HT-29 (cell line): ENCODE results near the gene PLSCR1. TPM values are rescaled to one million over a fixed set of nuclear protein-coding genes. Genes with fewer than 3 reads are reported as not detected.
A peak's percentile ranks its signal among the peaks of the same experiment; 100 is the strongest.

ENCODE experiments used
- DNase-seq: peaks from one replicate; pipeline ENCODE4 v3.0.0-alpha.2; 2015; ENCODE audit warnings: low spot score
- total RNA-seq: library from RNA; depleted of rRNA; stranded (reverse); fragments of >200 nt; shearing (Covaris generic); gene quantifications from 2 replicates; pipeline ENCODE4 v1.2.3, GENCODE V29; 2014; rRNA removed

Gene PLSCR1
- 83.2 and 83.9 TPM in 2 replicates for total RNA-seq

DNA sequence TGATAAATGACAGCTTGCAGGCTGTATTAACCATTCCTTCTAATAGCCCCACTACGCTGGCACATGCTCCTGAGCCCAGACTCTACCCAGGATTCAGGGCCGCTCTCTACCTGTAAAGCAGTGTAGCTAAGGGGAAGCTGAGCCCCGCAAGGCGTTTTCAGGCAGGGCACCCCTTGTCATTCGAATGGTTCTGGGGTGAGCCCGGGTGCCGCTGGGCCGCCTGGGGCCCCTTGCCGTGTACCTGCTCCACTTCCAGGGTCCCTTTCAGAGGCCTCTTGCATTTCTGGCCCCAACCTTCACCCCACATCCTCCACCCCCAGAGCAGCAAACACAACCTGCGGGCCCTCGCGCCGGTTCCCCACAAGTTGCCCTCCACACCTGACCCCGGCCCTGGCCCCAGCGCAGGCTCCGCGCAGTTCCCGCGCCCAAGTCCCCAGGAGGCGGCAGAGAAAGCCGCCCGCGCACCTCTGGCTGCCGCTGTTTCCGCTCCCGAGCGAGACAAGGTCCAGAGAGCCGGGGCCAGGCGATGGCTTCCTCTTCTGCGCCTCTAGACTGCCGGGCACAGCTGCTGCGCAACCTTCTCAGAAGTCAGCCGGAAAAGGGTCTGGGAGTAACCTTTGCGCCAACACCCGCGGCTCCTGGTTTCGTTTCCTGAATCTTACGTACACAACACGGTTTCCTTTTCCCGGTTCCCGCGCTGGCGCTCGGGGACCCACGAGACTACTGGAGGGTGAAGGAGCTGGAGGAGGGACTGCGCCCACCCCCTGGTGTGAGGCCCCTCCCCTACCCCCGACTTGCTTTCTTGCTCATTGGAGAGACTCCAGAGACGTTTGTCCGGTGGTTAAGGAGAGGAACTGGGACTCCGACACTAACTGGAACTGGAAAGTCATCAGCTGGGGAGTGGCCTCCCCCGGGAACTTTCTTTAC is at the start of gene PLSCR1:
TSS of gene PLSCR1 (minus strand) at position 606 of the 927 bp plus-strand sequence. CDS start 8,055 bp downstream, outside the sequence.
- DNase-seq, result peak; percentile 98

DNA sequence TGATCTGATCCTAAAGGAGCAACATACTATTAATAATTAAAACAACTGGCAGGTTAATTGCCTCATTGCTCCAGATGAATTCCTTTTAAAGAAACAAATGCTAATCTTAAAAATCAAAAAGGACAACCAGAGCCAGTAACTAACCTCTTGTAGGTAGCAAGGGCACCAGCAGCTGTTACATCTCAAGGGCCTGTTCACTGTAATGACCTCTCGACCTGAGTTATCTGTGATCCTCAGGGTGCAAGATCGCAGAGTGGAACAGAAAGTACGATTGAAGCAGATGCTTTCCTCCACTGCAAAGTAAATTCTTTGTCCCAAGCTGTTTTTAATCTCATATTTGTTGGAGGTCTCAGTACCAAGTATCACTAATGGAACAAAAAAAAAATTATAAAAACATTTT is 49.4 kb upstream of the PLSCR1 start:
- no peak for DNase-seq

DNA sequence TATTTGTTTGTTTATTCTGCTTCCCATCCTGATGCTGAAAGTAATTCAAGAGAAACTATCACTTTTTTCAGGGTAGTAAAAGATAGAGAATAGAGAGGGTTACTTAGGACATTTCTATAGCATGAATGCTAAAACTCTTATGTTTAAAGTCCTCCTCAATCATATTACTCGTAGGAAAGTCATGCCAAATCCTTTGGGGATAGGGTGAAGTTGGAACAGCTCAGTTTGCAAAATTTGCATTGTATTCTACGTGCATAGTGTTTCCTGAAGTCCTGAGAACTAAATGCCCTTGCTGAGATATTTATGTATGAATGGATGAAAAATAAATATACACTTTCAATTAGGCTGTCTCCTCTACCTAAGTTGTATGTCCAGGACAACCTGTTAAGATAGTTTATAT is 46.1 kb upstream of the PLSCR1 start:
- no peak for DNase-seq

DNA sequence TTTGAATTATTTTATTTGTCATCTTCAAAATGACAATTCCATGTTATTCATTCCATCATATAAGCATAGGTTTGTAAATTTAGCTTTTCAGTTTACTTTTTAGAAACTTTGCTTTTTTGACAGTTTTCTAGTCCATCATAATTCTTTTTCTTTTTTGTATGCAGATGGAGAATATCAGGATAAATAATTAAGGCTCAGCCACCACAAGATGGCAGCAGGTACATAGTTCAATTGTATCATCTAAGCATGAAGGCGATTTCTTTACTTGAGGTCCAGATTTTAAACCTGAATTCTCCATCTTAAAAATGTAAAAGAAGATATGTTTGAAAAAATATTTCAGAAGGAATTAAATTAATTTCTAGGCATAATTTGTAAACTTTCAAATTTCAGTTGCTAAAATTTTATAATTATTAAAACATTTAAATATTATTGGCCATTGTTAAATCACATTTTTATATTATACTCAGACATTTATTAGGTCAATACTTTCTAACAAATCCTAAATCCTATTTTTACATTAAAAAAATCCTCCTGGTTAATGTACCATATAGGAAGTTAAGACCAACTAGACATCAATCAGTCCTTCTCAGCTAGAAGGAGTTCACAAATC is 45.6 kb upstream of the PLSCR1 start:
- DNase-seq, result peak; percentile 78

GRCh38 chr3:146585156-146585555 is 40.7 kb upstream of the PLSCR1 start:
- no peak for DNase-seq

GRCh38 chr3:146581951-146582467 is 37.6 kb upstream of the PLSCR1 start:
- DNase-seq, result no peak

DNA sequence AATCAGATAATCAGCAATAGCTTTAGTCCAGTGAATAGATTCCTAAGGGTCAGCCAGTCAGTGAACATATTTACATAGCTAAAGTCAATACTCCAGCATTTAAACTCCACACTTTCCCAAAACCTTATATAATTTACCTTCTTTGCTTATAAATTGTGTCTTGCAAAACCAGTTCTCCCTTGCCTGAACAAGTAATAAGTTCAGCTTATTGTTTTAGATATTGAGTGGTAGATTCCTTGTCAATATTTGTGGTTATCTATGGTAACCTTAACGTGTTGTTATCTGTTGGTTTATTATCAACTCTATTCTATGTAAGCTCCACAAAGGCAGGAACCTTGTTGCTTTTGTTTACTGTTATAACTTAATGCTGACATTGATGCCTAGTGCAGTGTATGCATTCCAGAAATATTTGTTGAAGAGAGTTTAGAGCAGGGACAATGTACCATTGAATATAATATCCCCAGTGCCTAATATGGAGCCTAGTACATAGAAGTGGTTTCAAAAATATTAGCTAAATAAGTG is 36.7 kb upstream of the PLSCR1 start:
- DNase-seq, result peak; percentile 39

DNA sequence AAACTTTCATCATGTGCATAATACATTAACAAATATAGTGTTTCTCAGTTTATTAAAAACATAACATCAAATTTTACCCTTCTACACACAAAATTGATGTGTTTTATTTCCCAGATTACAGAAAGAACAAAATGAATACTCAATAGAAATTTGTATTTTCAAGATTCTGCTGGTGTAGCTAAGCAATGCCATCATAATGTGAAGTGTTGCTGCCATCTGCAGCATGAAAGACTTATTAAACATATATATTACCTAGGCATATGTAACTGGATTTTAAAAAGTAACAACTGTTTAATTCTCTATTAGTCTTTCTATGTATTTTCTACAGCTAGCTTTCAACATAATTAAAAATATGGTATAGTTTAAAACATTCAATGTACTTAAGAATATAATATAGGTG is 33.3 kb upstream of the PLSCR1 start:
- DNase-seq, result peak; percentile 77

- no peak for DNase-seq
Measured at GRCh38 chr3:146575636-146576035, 31.2 kb upstream of the PLSCR1 start.

- DNase-seq, result no peak
Measured at GRCh38 chr3:146574173-146574572, 29.8 kb upstream of the PLSCR1 start.

- DNase-seq, result no peak
Measured at GRCh38 chr3:146569314-146569713, 24.9 kb upstream of the PLSCR1 start.

- no peak for DNase-seq
Measured at GRCh38 chr3:146566138-146566537, 21.7 kb upstream of the PLSCR1 start.

DNA sequence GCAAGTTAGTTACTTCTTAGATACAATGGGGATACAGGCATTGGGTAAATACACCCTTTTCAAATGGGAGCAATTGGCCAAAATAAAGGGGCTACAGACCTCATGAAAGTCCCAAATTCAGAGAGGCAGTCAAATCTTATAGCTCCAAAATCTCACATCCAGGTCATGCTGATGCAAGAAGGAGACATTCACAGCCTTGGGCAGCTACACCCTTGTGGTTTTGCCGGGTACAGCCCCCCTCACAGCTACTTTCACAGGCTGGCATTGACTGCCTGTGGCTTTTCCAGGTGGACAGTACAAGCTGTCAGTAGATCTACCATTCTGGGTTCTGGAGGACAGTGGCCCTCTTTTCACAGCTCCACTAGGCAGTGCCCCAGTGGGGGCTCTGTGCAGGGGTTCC is 17.5 kb upstream of the PLSCR1 start:
- DNase-seq, result no peak

GRCh38 chr3:146561463-146561862 is 17.1 kb upstream of the PLSCR1 start:
- no peak for DNase-seq

GRCh38 chr3:146560678-146561077 is 16.3 kb upstream of the PLSCR1 start:
- DNase-seq, result no peak

GRCh38 chr3:146559388-146559787 is 15.0 kb upstream of the PLSCR1 start:
- DNase-seq, result no peak

DNA sequence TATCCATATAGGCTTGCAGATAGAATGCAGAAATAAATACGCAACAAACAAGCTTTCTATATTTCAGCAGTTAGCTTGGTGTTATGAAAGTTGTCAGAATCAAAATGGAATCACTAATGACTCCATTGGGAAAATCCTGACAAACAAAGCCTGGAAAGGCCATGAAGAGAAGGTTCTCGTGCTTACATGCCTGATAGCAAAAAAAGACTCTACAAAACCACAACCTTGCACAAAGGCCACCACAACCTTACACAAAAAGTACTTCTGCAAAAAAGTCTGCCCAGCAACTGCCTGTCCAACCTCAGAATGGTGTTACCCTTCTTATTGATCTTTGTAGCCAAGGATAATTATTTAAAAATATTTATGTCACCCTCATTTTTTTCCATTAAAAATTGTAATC is 14.4 kb upstream of the PLSCR1 start:
- no peak for DNase-seq

- DNase-seq, result no peak
Measured at GRCh38 chr3:146557745-146558144, 13.3 kb upstream of the PLSCR1 start.

DNA sequence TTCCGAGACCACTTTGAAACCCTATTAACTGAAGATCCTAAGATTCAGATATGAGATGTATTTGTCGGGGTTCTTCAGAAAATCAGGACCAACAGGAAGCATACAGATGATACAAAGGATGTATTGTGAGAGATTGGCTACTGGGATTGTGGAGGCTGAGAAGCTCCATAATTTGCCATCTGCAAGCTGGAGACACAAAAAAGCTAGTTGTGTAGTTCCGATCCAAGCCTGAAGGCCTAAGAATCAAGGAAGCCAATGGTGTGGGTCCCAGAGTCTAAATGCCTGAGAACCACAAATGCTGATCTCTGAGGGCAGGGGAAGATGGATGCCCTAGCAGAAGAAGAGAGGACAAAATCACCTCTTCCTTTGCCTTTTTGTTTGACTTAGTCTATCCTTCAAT is 10.9 kb upstream of the PLSCR1 start:
- no peak for DNase-seq

- DNase-seq, result no peak
Measured at GRCh38 chr3:146554151-146554760, 9.8 kb upstream of the PLSCR1 start.

DNA sequence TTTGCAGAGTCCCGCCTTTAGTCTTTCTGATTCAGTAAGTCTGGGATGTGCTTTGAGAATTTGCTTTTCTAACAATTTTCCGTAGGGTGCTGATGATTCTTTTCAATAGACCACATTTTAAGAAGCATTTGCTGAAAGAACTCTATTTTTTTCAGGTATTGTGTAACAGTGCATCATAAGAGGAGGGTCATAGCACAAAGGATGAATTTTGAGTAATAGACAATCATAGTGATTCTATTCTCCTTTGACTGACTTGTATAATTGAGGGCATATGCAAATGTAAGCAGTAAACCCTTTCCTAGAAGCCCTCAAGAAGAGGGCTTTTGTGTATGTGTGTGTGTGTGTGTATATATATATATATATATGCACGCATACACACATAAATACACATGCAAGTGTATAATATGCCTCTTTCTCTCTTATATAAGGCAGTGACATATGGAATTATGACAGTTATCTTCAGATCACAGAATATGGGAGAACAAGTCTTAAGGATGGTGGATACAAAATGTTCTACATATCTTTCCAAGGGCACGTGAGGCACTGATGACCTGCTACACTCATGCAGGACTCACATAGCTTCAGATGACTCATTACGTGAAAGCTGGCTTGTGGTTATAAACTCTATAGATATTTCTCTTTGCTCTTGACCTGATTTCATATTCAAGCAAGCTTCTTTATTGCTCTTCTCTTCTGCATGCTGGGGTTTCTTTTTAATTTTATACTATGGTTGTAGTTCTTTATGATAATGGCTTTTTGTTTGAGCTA is 6.5 kb upstream of the PLSCR1 start:
- no peak for DNase-seq
